WTC11 (cell line): ENCODE data around the gene MRPS21. TPM values are rescaled to one million over a fixed set of nuclear protein-coding genes. Genes with fewer than 3 reads are reported as not detected.
A peak's percentile ranks its signal among the peaks of the same experiment; 100 is the strongest.

Source experiments
- ATAC-seq: fragments of 200-7000 bp; cut with Tn5 transposase; 2 replicates; pipeline ENCODE4 v1.10.0; 2021; ENCODE audit warnings: mild to moderate bottlenecking, moderate library complexity
- CTCF ChIA-PET: fragments of 300-600 bp; sonication (Branson Sonifier 250); formaldehyde crosslinking; loops from one replicate; lab custom pipeline; 2021; ENCODE audit warnings: antibody characterized with exemption; lab: Charles Lee
- POLR2A ChIA-PET: fragments of 350-600 bp; sonication (Branson Sonifier 250); formaldehyde crosslinking; loops from one replicate; lab custom pipeline; 2021; ENCODE audit warnings: antibody characterized with exemption; lab: Charles Lee
- DNase-seq: peaks from one replicate; pipeline ENCODE4 v3.0.0; 2021; ENCODE audit warnings: low spot score
- H3K27ac Mint-ChIP-seq: 2 replicates; pipeline ENCODE4 v1.8.0; 2021; ENCODE audit warnings: mixed read lengths
- H3K27me3 Mint-ChIP-seq: 2 replicates; pipeline ENCODE4 v1.8.0; 2021; ENCODE audit warnings: low read depth, mild to moderate bottlenecking, moderate library complexity, mixed read lengths
- H3K36me3 Mint-ChIP-seq: 2 replicates; pipeline ENCODE4 v1.8.0; 2021; ENCODE audit warnings: mixed read lengths
- H3K4me1 Mint-ChIP-seq: 2 replicates; pipeline ENCODE4 v1.8.0; 2022; ENCODE audit warnings: mixed read lengths
- H3K4me3 Mint-ChIP-seq: 2 replicates; pipeline ENCODE4 v1.8.0; 2021; ENCODE audit warnings: mild to moderate bottlenecking, moderate library complexity, mixed read lengths
- H3K9me3 Mint-ChIP-seq: 2 replicates; pipeline ENCODE4 v1.8.0; 2021; ENCODE audit warnings: mixed read lengths
- ERG ChIP-seq: fragments of 250-450 bp; sonication (Bioruptor Pico); IDR thresholded peaks from 2 replicates; pipeline ENCODE4 v1.8.0; 2021; ENCODE audit warnings: mild to moderate bottlenecking
- ESRRA ChIP-seq: sonication (generic); formaldehyde crosslinking; IDR thresholded peaks from 2 replicates; pipeline ENCODE4 v1.8.1; 2022; ENCODE audit warnings: mild to moderate bottlenecking, missing genetic modification reagents, borderline replicate concordance
- FOXJ3 ChIP-seq: sonication (generic); formaldehyde crosslinking; IDR thresholded peaks from 2 replicates; pipeline ENCODE4 v1.9.0; 2021; ENCODE audit warnings: missing genetic modification reagents, mild to moderate bottlenecking, borderline replicate concordance
- FOXK1 ChIP-seq: sonication (generic); formaldehyde crosslinking; IDR thresholded peaks from 2 replicates; pipeline ENCODE4 v1.8.0; 2022; ENCODE audit warnings: mild to moderate bottlenecking, moderate library complexity, missing genetic modification reagents
- FOXP1 ChIP-seq: sonication (generic); formaldehyde crosslinking; IDR thresholded peaks from 2 replicates; pipeline ENCODE4 v1.8.0; 2022; ENCODE audit warnings: missing genetic modification reagents, mild to moderate bottlenecking, moderate library complexity, borderline replicate concordance
- GRHL2 ChIP-seq: fragments of 250-450 bp; sonication (Bioruptor Pico); IDR thresholded peaks from 2 replicates; pipeline ENCODE4 v1.8.0; 2022; ENCODE audit warnings: mild to moderate bottlenecking, moderate library complexity; ENCODE audit not compliant: insufficient replicate concordance, severe bottlenecking
- GTF2I ChIP-seq: fragments of 250-450 bp; sonication (Bioruptor Pico); conservative IDR thresholded peaks from 2 replicates; pipeline ENCODE4 v1.4.0; 2021; ENCODE audit warnings: mild to moderate bottlenecking
- HMGA2 ChIP-seq: fragments of 250-450 bp; sonication (Bioruptor Pico); IDR thresholded peaks from 2 replicates; pipeline ENCODE4 v1.4.0; 2021; ENCODE audit warnings: mild to moderate bottlenecking, moderate library complexity
- MAX ChIP-seq: sonication (generic); formaldehyde crosslinking; IDR thresholded peaks from 2 replicates; pipeline ENCODE4 v1.8.0; 2022; ENCODE audit warnings: mild to moderate bottlenecking, missing genetic modification reagents
- NFE2L1 ChIP-seq: sonication (generic); formaldehyde crosslinking; IDR thresholded peaks from 2 replicates; pipeline ENCODE4 v1.8.1; 2023; ENCODE audit warnings: missing genetic modification reagents
- NR2C2 ChIP-seq: sonication (generic); formaldehyde crosslinking; IDR thresholded peaks from 2 replicates; pipeline ENCODE4 v1.8.0; 2022; ENCODE audit warnings: mild to moderate bottlenecking, missing genetic modification reagents
- NR3C1 ChIP-seq: sonication (generic); formaldehyde crosslinking; conservative IDR thresholded peaks from 2 replicates; pipeline ENCODE4 v1.8.1; 2023; ENCODE audit warnings: low read depth, mild to moderate bottlenecking, missing genetic modification reagents
- PREB ChIP-seq: sonication (generic); formaldehyde crosslinking; IDR thresholded peaks from 2 replicates; pipeline ENCODE4 v1.8.1; 2022; ENCODE audit warnings: mild to moderate bottlenecking, missing genetic modification reagents, moderate library complexity, borderline replicate concordance
- RORB ChIP-seq: fragments of 250-450 bp; sonication (Bioruptor Pico); IDR thresholded peaks from 2 replicates; pipeline ENCODE4 v1.9.0; 2021; ENCODE audit warnings: mild to moderate bottlenecking
- SOX15 ChIP-seq: fragments of 250-450 bp; sonication (Bioruptor Pico); IDR thresholded peaks from 2 replicates; pipeline ENCODE4 v1.9.0; 2021; ENCODE audit warnings: mild to moderate bottlenecking
- SP1 ChIP-seq: sonication (generic); formaldehyde crosslinking; conservative IDR thresholded peaks from 2 replicates; pipeline ENCODE4 v1.8.1; 2022; ENCODE audit warnings: missing genetic modification reagents
- TEAD1 ChIP-seq: sonication (generic); formaldehyde crosslinking; IDR thresholded peaks from 2 replicates; pipeline ENCODE4 v1.8.0; 2022; ENCODE audit warnings: mild to moderate bottlenecking, missing genetic modification reagents
- USF2 ChIP-seq: sonication (generic); formaldehyde crosslinking; IDR thresholded peaks from 2 replicates; pipeline ENCODE4 v1.8.1; 2023; ENCODE audit warnings: mild to moderate bottlenecking, missing genetic modification reagents, moderate library complexity
- ZNF121 ChIP-seq: sonication (generic); formaldehyde crosslinking; IDR thresholded peaks from 2 replicates; pipeline ENCODE4 v1.8.0; 2023; ENCODE audit warnings: missing genetic modification reagents
- ZNF281 ChIP-seq: sonication (generic); formaldehyde crosslinking; IDR thresholded peaks from 2 replicates; pipeline ENCODE4 v1.8.0; 2023; ENCODE audit warnings: mild to moderate bottlenecking, missing genetic modification reagents
- total RNA-seq: library from RNA; stranded (reverse); gene quantifications from 3 replicates; pipeline ENCODE4 v1.2.3, GENCODE V29; 2021

Gene MRPS21
- total RNA-seq, 1 experiment from 2014 or later = 105 TPM

- TF ChIP-seq ZNF281 (CRISPR knock-in tag) = no peak
- TF ChIP-seq SOX15 (CRISPR knock-in tag) = no peak
- TF ChIP-seq FOXK1 = no peak; the same call in 1 of the 2 replicates
- TF ChIP-seq GTF2I (CRISPR knock-in tag) = no peak
- TF ChIP-seq TEAD1 (CRISPR knock-in tag) = peak; percentile 61
- TF ChIP-seq GRHL2 (CRISPR knock-in tag) = no peak
- TF ChIP-seq MAX (CRISPR knock-in tag) = peak; percentile 21; the same call in 1 of the 2 replicates
- TF ChIP-seq RORB = no peak
Measured at GRCh38 chr1:150257624-150258585, 35.8 kb upstream of the MRPS21 start, which contains the start of gene CA14 (continued).

- TF ChIP-seq HMGA2 (CRISPR knock-in tag) = no peak
- peak; percentile 50 for TF ChIP-seq USF2 (CRISPR knock-in tag)
- H3K9me3 Mint-ChIP-seq = no peaks in the 10 kb centered on the region
- peak overlapping the region; percentile 95 for H3K27ac Mint-ChIP-seq
- H3K27me3 Mint-ChIP-seq = no peaks in the 10 kb centered on the region
- peaks cover 21% of the 10 kb centered on the region for H3K36me3 Mint-ChIP-seq
- peak overlapping the region; percentile 83 for H3K4me3 Mint-ChIP-seq
- CTCF ChIA-PET = interaction anchor here (1.7 to 4.5 kb wide), 2 partner anchors 14 to 22 kb away, joined by 12 to 55 read pairs; partner anchors contain the start of gene C1orf54
- POLR2A ChIA-PET = interaction anchor here (0.6 to 1.1 kb wide), 2 partner anchors 10 to 12 kb away, joined by 4 read pairs; partner anchors contain the start of gene APH1A
- no peak for ATAC-seq
- H3K4me1 Mint-ChIP-seq = peaks cover 44% of the 10 kb centered on the region
- no peak for DNase-seq
Measured at GRCh38 chr1:150259217-150259616, 34.4 kb upstream of the MRPS21 start.

GRCh38 chr1:150259758-150260669, 33.6 kb upstream of the MRPS21 start:
- Mint-ChIP-seq H3K4me1 (peaks cover 44% of the 10 kb centered on the region), H3K27ac (peak overlapping the region; percentile 95), H3K4me3 (peak overlapping the region; percentile 83), H3K27me3 (no peaks in the 10 kb centered on the region), H3K36me3 (peaks cover 28% of the 10 kb centered on the region), H3K9me3 (no peaks in the 10 kb centered on the region)
- CTCF ChIA-PET = interaction anchor here (1.0 to 1.9 kb wide), 3 partner anchors 9 to 21 kb away, joined by 4 to 17 read pairs (median 12); partner anchors contain the start of genes APH1A and C1orf54
- peak; percentile 83 for ATAC-seq
- DNase-seq = peak; percentile 79
- POLR2A ChIA-PET = interaction anchor here (0.7 to 1.6 kb wide), 4 partner anchors 9 to 104 kb away, joined by 3 to 10 read pairs (median 4); partner anchors contain the start of genes APH1A, C1orf54 and RPRD2
- TF ChIP-seq NR2C2 = no peak
- TF ChIP-seq ZNF121 (CRISPR knock-in tag) = peak; percentile 40; the same call in 1 of the 2 replicates
- peak; percentile 34; the same call in 1 of the 2 replicates for TF ChIP-seq FOXK1
- TF ChIP-seq MAX (CRISPR knock-in tag) = peak; percentile 44; the same call in 1 of the 2 replicates
- no peak for TF ChIP-seq NFE2L1 (CRISPR knock-in tag)
- TF ChIP-seq FOXP1 = 0 out of 2 replicates have a peak, but pooled peaks have one; percentile 43
- no peak for TF ChIP-seq ESRRA (CRISPR knock-in tag)
- TF ChIP-seq RORB = no peak
- no peak for TF ChIP-seq FOXJ3 (CRISPR knock-in tag)
- no peak for TF ChIP-seq GRHL2 (CRISPR knock-in tag)
- peak; percentile 67 for TF ChIP-seq SP1 (CRISPR knock-in tag)
- TF ChIP-seq ERG = no peak
- no peak for TF ChIP-seq PREB (CRISPR knock-in tag)
- no peak for TF ChIP-seq NR3C1 (CRISPR knock-in tag)
- 0 out of 2 replicates have a peak, but pooled peaks have one; percentile 32 for TF ChIP-seq TEAD1 (CRISPR knock-in tag)
